ENCODE measurements around the gene NAPA. TPM values are rescaled to one million over a fixed set of nuclear protein-coding genes. Genes with fewer than 3 reads are reported as not detected.
A peak's percentile ranks its signal among the peaks of the same experiment; 100 is the strongest.
"Not testable (repeated sequence)": the region's sequence is repeated elsewhere in the genome, so short reads cannot be mapped to it uniquely, and the experiment has no call there.

NAPA gene
- total RNA-seq, 2 donors from 2014 or later: 92.7 to 113 TPM

GRCh38 chr19:47492137-47492533, 22.7 kb downstream of the NAPA start:
- intact Hi-C loops (cut with DNase I): no loop called here
- DNase-seq (no peak), ATAC-seq (no peak)

GRCh38 chr19:47491358-47492136, 23.3 kb downstream of the NAPA start:
- intact Hi-C loops (cut with DNase I): no loop called here
- DNase-seq: no peak

GRCh38 chr19:47490847-47491246, 24.0 kb downstream of the NAPA start:
- intact Hi-C loops (cut with DNase I): no loop called here
- ATAC-seq: no peak
- DNase-seq: no peak

More at GRCh38 chr19:47491358-47492136, 23.3 kb downstream of the NAPA start:
- ATAC-seq: no peak

- DNase-seq (no peak), ATAC-seq (no peak)
- intact Hi-C loops (cut with DNase I): no loop called here
Measured at GRCh38 chr19:47490031-47490430, 24.8 kb downstream of the NAPA start.

GRCh38 chr19:47489072-47489914, 25.6 kb downstream of the NAPA start:
- ATAC-seq (no peak), DNase-seq (no peak)
- intact Hi-C loops (cut with DNase I): no loop called here

GRCh38 chr19:47487551-47488515, 27.0 kb downstream of the NAPA start:
- intact Hi-C loops (cut with DNase I): no loop called here
- no peak for DNase-seq
- no peak for ATAC-seq

- intact Hi-C loops (cut with DNase I): no loop called here
- no peak for ATAC-seq
- DNase-seq: no peak
Measured at GRCh38 chr19:47486900-47487299, 28.0 kb downstream of the NAPA start.

- ATAC-seq; DNase-seq; intact Hi-C loops (cut with DNase I): not testable (repeated sequence)
Measured at GRCh38 chr19:47486220-47486619, 28.6 kb downstream of the NAPA start.

- ATAC-seq (no peak), DNase-seq (no peak)
- intact Hi-C loops (cut with DNase I): no loop called here
Measured at GRCh38 chr19:47485210-47485609, 29.7 kb downstream of the NAPA start.

GRCh38 chr19:47483800-47484690, 30.8 kb downstream of the NAPA start, which contains the start of gene KPTN:
Gene KPTN, minus strand, starts transcription at chr19:47484219. Its CDS starts 59 bp downstream, at chr19:47484160.
- peak; percentile 92 for DNase-seq
- peak; percentile 89 to 92 for ATAC-seq
- intact Hi-C loops (cut with DNase I): no loop called here

GRCh38 chr19:47483200-47483599, 31.7 kb downstream of the NAPA start:
- ATAC-seq (no peak), DNase-seq (no peak)
- intact Hi-C loops (cut with DNase I): no loop called here

GRCh38 chr19:47481460-47482052, 33.3 kb downstream of the NAPA start:
- no peak for DNase-seq
- intact Hi-C loops (cut with DNase I): no loop called here
- no peak for ATAC-seq

- intact Hi-C loops (cut with DNase I): no loop called here
- DNase-seq: no peak
- no peak for ATAC-seq
Measured at GRCh38 chr19:47480658-47481057, 34.2 kb downstream of the NAPA start.

- ATAC-seq (peak; percentile 13 to 39), DNase-seq (no peak)
- intact Hi-C loops (cut with DNase I): no loop called here
Measured at GRCh38 chr19:47479701-47480503, 35.0 kb downstream of the NAPA start.

GRCh38 chr19:47476438-47476972, 38.4 kb downstream of the NAPA start:
- no peak for DNase-seq
- no peak for ATAC-seq
- intact Hi-C loops (cut with DNase I): no loop called here

- DNase-seq (no peak), ATAC-seq (no peak)
- intact Hi-C loops (cut with DNase I): no loop called here
Measured at GRCh38 chr19:47475465-47475864, 39.4 kb downstream of the NAPA start.

- intact Hi-C loops (cut with DNase I): no loop called here
- ATAC-seq (no peak), DNase-seq (no peak)
Measured at GRCh38 chr19:47473336-47473735, 41.5 kb downstream of the NAPA start.
